MM.1S (cell line): ENCODE results near the gene MS4A14.

ENCODE experiments used
- DNase-seq: peaks from one replicate; pipeline ENCODE4 v3.0.0-alpha.2; 2015
- H2AFZ ChIP-seq: fragments of 300-600 bp; sonication (generic); 2 replicates; pipeline ENCODE4 v1.6.0; 2016; ENCODE audit warnings: antibody characterized with exemption, low read length
- H3F3A ChIP-seq: fragments of 300-600 bp; sonication (generic); 2 replicates; pipeline ENCODE4 v1.6.1; 2016; ENCODE audit warnings: mild to moderate bottlenecking, antibody characterized with exemption, low read length, moderate library complexity, mixed read lengths; ENCODE audit not compliant: insufficient read depth
- H3K27ac ChIP-seq: fragments of 300-600 bp; sonication (generic); 2 replicates; pipeline ENCODE4 v1.5.1; 2016; ENCODE audit warnings: mild to moderate bottlenecking, low read length
- H3K27me3 ChIP-seq: fragments of 300-600 bp; sonication (generic); replicated peaks from 2 replicates; pipeline ENCODE4 v1.6.0; 2016; ENCODE audit warnings: low read length; ENCODE audit not compliant: insufficient read depth
- H3K36me3 ChIP-seq: fragments of 300-600 bp; sonication (generic); replicated peaks from 2 replicates; pipeline ENCODE4 v1.6.1; 2016; ENCODE audit warnings: mild to moderate bottlenecking, low read length, mixed read lengths; ENCODE audit not compliant: insufficient read depth
- H3K4me1 ChIP-seq: fragments of 300-600 bp; sonication (generic); 2 replicates; pipeline ENCODE4 v1.6.1; 2016; ENCODE audit warnings: low read length, mixed read lengths
- H3K4me2 ChIP-seq: fragments of 300-600 bp; sonication (generic); 2 replicates; pipeline ENCODE4 v1.6.0; 2016; ENCODE audit warnings: low read depth, low read length
- H3K4me3 ChIP-seq: fragments of 300-600 bp; sonication (generic); 2 replicates; pipeline ENCODE4 v1.5.1; 2016; ENCODE audit warnings: low read length, mixed read lengths
- H3K79me2 ChIP-seq: fragments of 300-600 bp; sonication (generic); 2 replicates; pipeline ENCODE4 v1.6.1; 2016; ENCODE audit warnings: mixed run types, low read length, mixed read lengths
- H3K9ac ChIP-seq: fragments of 300-600 bp; sonication (generic); 2 replicates; pipeline ENCODE4 v1.6.1; 2016; ENCODE audit warnings: low read length, mixed read lengths
- H3K9me2 ChIP-seq: fragments of 300-600 bp; sonication (generic); replicated peaks from 2 replicates; pipeline ENCODE4 v1.6.1; 2016; ENCODE audit warnings: mild to moderate bottlenecking, low read length, mixed read lengths; ENCODE audit not compliant: insufficient read depth
- H3K9me3 ChIP-seq: fragments of 300-600 bp; sonication (generic); replicated peaks from 2 replicates; pipeline ENCODE4 v1.6.1; 2016; ENCODE audit warnings: mild to moderate bottlenecking, low read length, mixed read lengths; ENCODE audit not compliant: insufficient read depth
- H4K20me1 ChIP-seq: fragments of 300-600 bp; sonication (generic); 2 replicates; pipeline ENCODE4 v1.6.1; 2016; ENCODE audit warnings: mild to moderate bottlenecking, low read length, moderate library complexity, mixed read lengths; ENCODE audit not compliant: insufficient read depth
- EZH2 ChIP-seq: fragments of 300-600 bp; sonication (generic); optimal IDR thresholded peaks from 2 replicates; pipeline ENCODE3; 2017; ENCODE audit warnings: low read depth, mild to moderate bottlenecking, antibody characterized with exemption, low read length, mixed read lengths
- EZH2phosphoT487 ChIP-seq: fragments of 300-600 bp; sonication (generic); IDR thresholded peaks from 2 replicates; pipeline ENCODE4 v1.6.1; 2018; ENCODE audit warnings: antibody characterized with exemption, low read length
- TF ChIP-seq, protein P1 (sequence below): fragments of 300-600 bp; sonication (generic); IDR thresholded peaks from 2 replicates; pipeline ENCODE4 v1.5.1; 2016; ENCODE audit warnings: antibody characterized with exemption, low read length, mixed read lengths

The MS4A14 gene

DNA sequence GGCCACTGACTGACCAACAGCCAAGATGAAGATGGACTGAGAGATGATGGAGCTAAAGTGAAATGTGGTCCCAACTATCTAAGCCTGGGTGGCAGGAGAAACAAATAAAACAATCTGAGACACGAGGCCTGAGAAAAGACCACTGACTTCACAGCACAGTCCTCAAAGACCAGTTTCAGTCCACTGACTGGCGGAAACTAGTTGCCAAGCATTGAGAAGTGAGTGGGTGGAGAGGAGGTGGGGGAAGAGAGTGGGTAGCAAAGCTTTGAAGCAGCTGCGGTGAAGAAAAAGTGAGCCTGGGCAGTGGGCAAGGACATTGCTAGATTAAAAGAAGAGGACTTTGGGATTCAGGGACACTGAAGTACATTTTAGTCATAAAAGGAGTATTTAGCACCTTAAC lies 61.3 kb downstream of the MS4A14 start:
- Histone ChIP-seq H3K4me1 (peaks cover 6% of the 10 kb centered on the region; the same call in 1 of the 2 replicates), H3K4me2 (no peak overlapping the region)

DNA sequence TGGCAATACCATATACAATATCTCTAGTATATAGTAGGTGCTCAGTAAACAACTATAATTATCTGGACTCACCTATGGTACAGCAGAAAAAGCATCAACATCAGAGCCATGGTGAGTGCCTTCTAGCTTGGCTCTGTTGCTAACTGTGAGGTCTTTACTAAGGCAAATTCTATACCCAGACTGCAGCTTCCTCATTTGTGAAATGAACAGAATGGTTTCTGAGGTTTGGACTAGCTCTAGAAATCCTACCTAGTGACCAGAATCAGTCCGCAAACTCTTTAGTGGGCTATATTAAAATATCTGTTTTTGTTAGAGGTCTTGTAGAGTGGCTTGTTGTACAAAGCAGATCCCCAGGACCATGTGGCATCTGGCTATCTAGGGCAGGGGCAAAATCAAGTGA lies 63.1 kb downstream of the MS4A14 start:
- no peak overlapping the region for H3K4me2 ChIP-seq
- DNase-seq: no peak
- H4K20me1 ChIP-seq: no peaks in the 10 kb centered on the region
- H3K4me3 ChIP-seq: no peak overlapping the region
- H3K9ac ChIP-seq: no peak overlapping the region
- no peaks in the 10 kb centered on the region for H3K9me2 ChIP-seq
- no peak overlapping the region for H2AFZ ChIP-seq
- H3K4me1 ChIP-seq: peaks cover 6% of the 10 kb centered on the region; the same call in 1 of the 2 replicates
- no peaks in the 10 kb centered on the region for H3K79me2 ChIP-seq
- H3F3A ChIP-seq: no peaks in the 10 kb centered on the region
- TF ChIP-seq EZH2: no peak
- TF ChIP-seq, protein P1, sequence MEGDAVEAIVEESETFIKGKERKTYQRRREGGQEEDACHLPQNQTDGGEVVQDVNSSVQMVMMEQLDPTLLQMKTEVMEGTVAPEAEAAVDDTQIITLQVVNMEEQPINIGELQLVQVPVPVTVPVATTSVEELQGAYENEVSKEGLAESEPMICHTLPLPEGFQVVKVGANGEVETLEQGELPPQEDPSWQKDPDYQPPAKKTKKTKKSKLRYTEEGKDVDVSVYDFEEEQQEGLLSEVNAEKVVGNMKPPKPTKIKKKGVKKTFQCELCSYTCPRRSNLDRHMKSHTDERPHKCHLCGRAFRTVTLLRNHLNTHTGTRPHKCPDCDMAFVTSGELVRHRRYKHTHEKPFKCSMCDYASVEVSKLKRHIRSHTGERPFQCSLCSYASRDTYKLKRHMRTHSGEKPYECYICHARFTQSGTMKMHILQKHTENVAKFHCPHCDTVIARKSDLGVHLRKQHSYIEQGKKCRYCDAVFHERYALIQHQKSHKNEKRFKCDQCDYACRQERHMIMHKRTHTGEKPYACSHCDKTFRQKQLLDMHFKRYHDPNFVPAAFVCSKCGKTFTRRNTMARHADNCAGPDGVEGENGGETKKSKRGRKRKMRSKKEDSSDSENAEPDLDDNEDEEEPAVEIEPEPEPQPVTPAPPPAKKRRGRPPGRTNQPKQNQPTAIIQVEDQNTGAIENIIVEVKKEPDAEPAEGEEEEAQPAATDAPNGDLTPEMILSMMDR: no peak
- TF ChIP-seq EZH2phosphoT487: no peak
- H3K36me3 ChIP-seq: no peaks in the 10 kb centered on the region
- no peaks in the 10 kb centered on the region for H3K27me3 ChIP-seq
- no peaks in the 10 kb centered on the region for H3K9me3 ChIP-seq
- no peak overlapping the region for H3K27ac ChIP-seq

More for the DNA sequence above, 61.3 kb downstream of the MS4A14 start:
- H3F3A ChIP-seq: no peaks in the 10 kb centered on the region
- no peaks in the 10 kb centered on the region for H3K27me3 ChIP-seq
- no peaks in the 10 kb centered on the region for H3K36me3 ChIP-seq
- no peak overlapping the region for H3K9ac ChIP-seq
- DNase-seq: no peak
- H3K4me3 ChIP-seq: no peak overlapping the region
- no peaks in the 10 kb centered on the region for H4K20me1 ChIP-seq
- no peak for TF ChIP-seq EZH2
- no peak for TF ChIP-seq EZH2phosphoT487
- H3K27ac ChIP-seq: no peak overlapping the region
- H2AFZ ChIP-seq: no peak overlapping the region
- H3K79me2 ChIP-seq: no peaks in the 10 kb centered on the region
- no peaks in the 10 kb centered on the region for H3K9me2 ChIP-seq
- no peaks in the 10 kb centered on the region for H3K9me3 ChIP-seq
